ENCODE results near the gene REL. TPM values are rescaled to one million over a fixed set of nuclear protein-coding genes. Genes with fewer than 3 reads are reported as not detected.
"Not testable (repeated sequence)": the region's sequence is repeated elsewhere in the genome, so short reads cannot be mapped to it uniquely, and the experiment has no call there.

Gene REL
- total RNA-seq, 1 experiment from 2014 or later = 10.2 TPM

DNA sequence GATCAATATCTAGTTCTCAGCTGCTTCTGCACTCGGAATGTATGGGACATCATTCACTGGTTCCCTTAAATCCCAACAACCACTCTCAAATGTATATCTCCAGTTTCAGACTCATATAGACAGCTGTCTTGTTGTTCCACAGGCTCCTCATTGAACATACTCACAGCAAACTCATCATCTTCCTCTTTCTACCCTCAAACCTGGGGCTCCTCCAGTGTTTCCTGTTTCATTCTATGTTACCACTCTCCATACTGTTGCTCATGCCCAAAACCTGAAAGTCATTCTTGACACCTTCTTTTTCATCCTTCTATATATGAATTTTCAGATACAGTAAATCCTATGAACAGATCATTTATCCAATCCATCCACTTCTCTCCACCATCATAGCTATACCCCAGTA lies 18.7 kb upstream of the REL start:
- RAD21 ChIA-PET (ENCODE audit: low non-redundant PET in 1 of 2, low total read pairs in 2 of 2, uncharacterized antibody in 2 of 2, unreplicated experiment in 2 of 2) = no interaction called here
- TF ChIP-seq CBX3 (IDR thresholded peaks at IDR 0.05; ENCODE audit: low read depth) (no peak), SRF (IDR thresholded peaks at IDR 0.05; ENCODE audit: low read depth) (no peak), RAD21 (IDR thresholded peaks at IDR 0.05; ENCODE audit: low read depth) (no peak), ZNF274 (IDR thresholded peaks at IDR 0.05; ENCODE audit: low read depth, low read length) (no peak), POLR2AphosphoS5 (IDR thresholded peaks at IDR 0.05; ENCODE audit: low read depth, low read length) (no peak), EGR1 (IDR thresholded peaks at IDR 0.05; ENCODE audit: low read depth) (no peak), EZH2phosphoT487 (IDR thresholded peaks at IDR 0.05; ENCODE audit: borderline replicate concordance) (no peak)
- no peaks in the 10 kb centered on the region for H3K79me2 ChIP-seq (ENCODE audit: insufficient read depth, low read length)
- DNase-seq (ENCODE audit: low read depth, low spot score) (no peak), ATAC-seq (no peak)
- no peak overlapping the region for H3K27ac ChIP-seq (ENCODE audit: low read depth, low read length)
- H3K9ac ChIP-seq (ENCODE audit: low read length) = no peak overlapping the region
- no peaks in the 10 kb centered on the region for H3K4me1 ChIP-seq (ENCODE audit: control insufficient read depth in 1 of 2, insufficient read depth in 2 of 2, low read length in 2 of 2)
- intact Hi-C loops (cut with micrococcal nuclease) = no loop called here
- no peak overlapping the region for H3K4me2 ChIP-seq (ENCODE audit: low read length)
- no peaks in the 10 kb centered on the region for H3K27me3 ChIP-seq (ENCODE audit: insufficient read depth, low read length)
- no TSS peak for BruUV-seq (replicated peaks)
- no peaks in the 10 kb centered on the region for H3K9me3 ChIP-seq (ENCODE audit: control insufficient read depth in 1 of 2, insufficient read depth in 1 of 2, low read depth in 1 of 2, low read length in 2 of 2)
- H2AFZ ChIP-seq (ENCODE audit: low read depth, low read length, poor library complexity, severe bottlenecking) = no peak overlapping the region
- CTCF ChIA-PET = no interaction called here
- no peaks in the 10 kb centered on the region for H3K9me2 ChIP-seq (ENCODE audit: insufficient read depth)
- no peak overlapping the region for H3K4me3 ChIP-seq (replicated peaks in 1 of 2; ENCODE audit: low read depth in 1 of 2, low read length in 2 of 2)
- H3K36me3 ChIP-seq (ENCODE audit: control insufficient read depth in 1 of 2, insufficient read depth in 2 of 2, low read length in 2 of 2) = no peaks in the 10 kb centered on the region
- H4K20me1 ChIP-seq (ENCODE audit: insufficient read depth) = no peaks in the 10 kb centered on the region
- POLR2A ChIA-PET = no interaction called here

DNA sequence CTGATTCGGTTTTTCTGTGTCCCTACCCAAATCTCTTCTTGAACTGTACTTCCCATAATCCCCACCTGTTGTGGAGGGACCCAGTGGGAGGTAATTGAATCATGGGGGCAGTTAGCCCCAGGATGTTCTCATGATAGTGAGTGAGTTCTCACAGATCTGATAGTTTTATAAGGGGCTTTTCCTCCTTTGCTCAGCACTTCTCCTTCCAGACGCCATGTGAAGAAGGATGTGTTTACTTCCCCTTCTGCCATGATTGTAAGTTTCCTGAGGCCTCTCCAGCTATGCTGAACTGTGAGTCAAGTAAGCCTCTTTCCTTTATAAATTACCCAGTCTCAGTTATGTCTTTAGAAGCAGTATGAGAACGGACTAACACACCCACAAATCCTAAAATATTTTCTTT lies 16.0 kb upstream of the REL start:
- RAD21 ChIA-PET (ENCODE audit: low non-redundant PET in 1 of 2, low total read pairs in 2 of 2, uncharacterized antibody in 2 of 2, unreplicated experiment in 2 of 2); H3K4me3 ChIP-seq (replicated peaks in 1 of 2; ENCODE audit: low read depth in 1 of 2, low read length in 2 of 2); H3K36me3 ChIP-seq (ENCODE audit: control insufficient read depth in 1 of 2, insufficient read depth in 2 of 2, low read length in 2 of 2); intact Hi-C loops (cut with micrococcal nuclease); H3K27me3 ChIP-seq (ENCODE audit: insufficient read depth, low read length); H4K20me1 ChIP-seq (ENCODE audit: insufficient read depth); H3K4me1 ChIP-seq (ENCODE audit: control insufficient read depth in 1 of 2, insufficient read depth in 2 of 2, low read length in 2 of 2); H3K79me2 ChIP-seq (ENCODE audit: insufficient read depth, low read length); H3K9me2 ChIP-seq (ENCODE audit: insufficient read depth); H3K4me2 ChIP-seq (ENCODE audit: low read length); ATAC-seq; DNase-seq (ENCODE audit: low read depth, low spot score); H3K9me3 ChIP-seq (ENCODE audit: control insufficient read depth in 1 of 2, insufficient read depth in 1 of 2, low read depth in 1 of 2, low read length in 2 of 2); H3K27ac ChIP-seq (ENCODE audit: low read depth, low read length); H3K9ac ChIP-seq (ENCODE audit: low read length); H2AFZ ChIP-seq (ENCODE audit: low read depth, low read length, poor library complexity, severe bottlenecking); POLR2A ChIA-PET; CTCF ChIA-PET; BruUV-seq (replicated peaks): not testable (repeated sequence)
